ENCODE measurements around the gene ADRA2C.

- TF ChIP-seq EP300 (IDR thresholded peaks at IDR 0.05; ENCODE audit: low read depth) (no peak), POLR2A (IDR thresholded peaks at IDR 0.05) (no peak), CTCF (IDR thresholded peaks at IDR 0.05) (peak in 2 of 5 experiments; percentile 12 to 19)
Measured at GRCh38 chr4:3783693-3784306, 17.6 kb downstream of the ADRA2C start.
